Measurements from ENCODE around the gene HTRA2.
A peak's percentile ranks its signal among the peaks of the same experiment; 100 is the strongest.

Gene HTRA2

DNA sequence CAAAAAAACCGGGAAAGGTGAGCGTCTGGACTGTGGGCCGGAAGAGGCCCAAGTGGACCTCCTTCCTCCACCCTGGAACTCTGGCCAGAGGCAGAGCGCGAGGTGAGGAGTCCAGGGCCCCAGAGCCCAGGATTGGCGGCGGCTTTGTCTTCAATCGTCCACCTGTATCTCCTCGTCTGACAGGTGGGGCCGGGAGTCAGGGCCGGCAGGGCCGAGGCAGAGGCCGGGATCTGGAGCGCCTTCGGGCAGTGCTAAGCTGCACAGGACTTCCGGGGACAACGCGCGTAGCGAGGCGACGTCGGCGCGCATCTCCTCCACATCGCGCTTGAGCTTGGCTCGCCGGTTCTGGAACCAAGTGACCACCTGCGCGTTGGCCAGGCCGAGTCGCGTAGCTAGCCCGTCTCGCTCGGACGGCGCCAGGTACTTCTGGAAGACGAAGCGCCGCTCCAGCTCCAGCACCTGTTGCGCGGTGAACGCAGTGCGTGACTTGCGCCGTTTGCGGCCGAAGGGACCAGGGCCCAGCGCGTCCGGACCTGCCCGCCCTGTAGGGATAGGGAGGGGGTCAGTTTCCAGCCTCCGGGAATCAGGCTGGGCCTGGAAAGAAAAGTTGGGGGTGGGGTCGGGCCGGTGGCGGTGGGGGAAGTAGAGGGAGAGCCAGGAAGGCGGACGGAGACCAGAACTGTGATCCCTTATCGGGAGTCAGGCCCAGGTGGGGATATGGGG is 31.8 kb upstream of the HTRA2 start:
- TF ChIP-seq, protein P1, sequence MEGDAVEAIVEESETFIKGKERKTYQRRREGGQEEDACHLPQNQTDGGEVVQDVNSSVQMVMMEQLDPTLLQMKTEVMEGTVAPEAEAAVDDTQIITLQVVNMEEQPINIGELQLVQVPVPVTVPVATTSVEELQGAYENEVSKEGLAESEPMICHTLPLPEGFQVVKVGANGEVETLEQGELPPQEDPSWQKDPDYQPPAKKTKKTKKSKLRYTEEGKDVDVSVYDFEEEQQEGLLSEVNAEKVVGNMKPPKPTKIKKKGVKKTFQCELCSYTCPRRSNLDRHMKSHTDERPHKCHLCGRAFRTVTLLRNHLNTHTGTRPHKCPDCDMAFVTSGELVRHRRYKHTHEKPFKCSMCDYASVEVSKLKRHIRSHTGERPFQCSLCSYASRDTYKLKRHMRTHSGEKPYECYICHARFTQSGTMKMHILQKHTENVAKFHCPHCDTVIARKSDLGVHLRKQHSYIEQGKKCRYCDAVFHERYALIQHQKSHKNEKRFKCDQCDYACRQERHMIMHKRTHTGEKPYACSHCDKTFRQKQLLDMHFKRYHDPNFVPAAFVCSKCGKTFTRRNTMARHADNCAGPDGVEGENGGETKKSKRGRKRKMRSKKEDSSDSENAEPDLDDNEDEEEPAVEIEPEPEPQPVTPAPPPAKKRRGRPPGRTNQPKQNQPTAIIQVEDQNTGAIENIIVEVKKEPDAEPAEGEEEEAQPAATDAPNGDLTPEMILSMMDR (IDR thresholded peaks at IDR 0.05; ENCODE audit: low read depth, low read length): no peak
- DNase-seq (ENCODE audit: low read depth in 2 of 2): peak in 1 of 2 donors; percentile 14
- peak overlapping the region; percentile 35 to 39 for H3K4me3 ChIP-seq (replicated peaks in 1 of 2; ENCODE audit: low read depth in 2 of 2, low read length in 2 of 2)

DNA sequence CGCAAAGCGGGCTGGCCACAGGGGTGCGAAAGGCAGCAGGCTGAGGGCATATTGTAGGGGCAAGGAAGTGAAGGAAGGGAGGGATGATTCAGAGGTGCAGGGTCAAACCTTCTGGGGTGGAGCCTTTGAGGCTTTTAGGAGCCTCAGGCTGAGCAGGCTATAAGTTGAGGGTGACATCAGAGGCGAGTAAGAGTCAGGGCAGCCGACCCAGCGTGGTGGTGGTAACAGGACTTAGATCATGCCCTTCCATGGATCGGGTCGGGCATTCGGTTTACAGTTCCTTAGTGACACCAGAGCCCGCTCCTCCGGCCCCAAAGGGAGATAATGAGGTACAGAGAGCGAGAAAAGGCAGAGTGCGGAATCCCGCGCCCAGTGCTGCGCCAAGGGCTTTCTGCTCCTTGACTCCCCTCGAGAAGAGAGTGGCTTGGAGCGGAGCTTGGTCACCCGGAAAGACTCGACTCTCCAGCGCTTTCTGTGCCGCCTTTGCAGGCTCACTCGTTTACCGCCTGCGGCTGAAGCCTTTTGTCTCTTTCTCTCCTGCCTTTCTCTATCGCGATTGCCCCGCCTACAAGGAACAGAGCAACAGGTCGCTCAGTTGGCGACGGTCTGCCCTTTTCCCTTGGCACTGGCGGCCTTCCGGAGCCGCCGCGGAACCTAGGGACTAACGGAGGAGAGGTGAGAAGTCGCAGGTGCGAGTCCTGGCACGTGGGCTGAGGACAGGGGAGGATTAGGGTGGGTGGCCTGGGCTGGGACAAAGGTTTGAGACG is 31.1 kb upstream of the HTRA2 start:
- H3K4me3 ChIP-seq (replicated peaks in 1 of 2; ENCODE audit: low read depth in 2 of 2, low read length in 2 of 2): peak overlapping the region; percentile 35 to 39
- peak in 1 of 2 donors; percentile 43 for DNase-seq (ENCODE audit: low read depth in 2 of 2)
- TF ChIP-seq, protein P1 (IDR thresholded peaks at IDR 0.05; ENCODE audit: low read depth, low read length): no peak

DNA sequence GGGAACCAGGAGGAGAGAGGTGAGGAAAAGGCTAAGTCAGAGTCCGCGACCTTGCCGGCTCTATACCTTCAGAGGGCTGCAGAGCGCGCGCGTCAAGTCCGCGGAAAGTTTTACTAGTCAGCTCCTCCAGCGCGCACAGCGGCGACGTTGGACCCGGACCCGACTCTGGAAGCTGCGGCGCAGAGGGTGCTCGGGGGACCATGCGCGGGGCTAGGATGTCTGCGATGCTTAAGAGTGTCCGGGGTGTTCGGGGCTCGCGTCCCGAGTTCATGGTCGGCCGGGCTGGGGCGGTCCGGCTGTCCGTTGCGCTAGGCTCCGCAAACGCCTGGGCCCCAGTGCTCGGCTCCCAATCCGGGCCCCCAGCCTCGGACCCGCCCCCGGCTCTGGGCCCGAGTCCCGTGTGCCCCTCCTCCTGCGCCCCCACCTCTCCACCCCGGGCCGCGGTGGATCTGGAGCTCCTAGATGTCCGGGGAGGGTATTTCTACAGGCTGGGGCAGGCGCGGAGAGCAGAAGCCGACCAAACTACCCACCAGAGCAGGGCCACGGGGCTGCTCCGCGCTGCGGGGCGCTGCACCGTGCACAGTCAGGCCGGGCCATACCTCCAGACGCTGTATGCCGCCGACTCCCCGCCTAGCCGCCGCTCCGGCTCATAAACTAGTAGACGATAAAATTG is 30.3 kb upstream of the HTRA2 start, which contains the start of gene LBX2:
TSS of gene LBX2 (minus strand) at position 337 of the 673 bp plus-strand sequence. CDS start at position 271, 66 bp downstream.
- H3K4me3 ChIP-seq (replicated peaks in 1 of 2; ENCODE audit: low read depth in 2 of 2, low read length in 2 of 2): peak within 1 kb of the TSS; percentile 35 to 39
- peak; percentile 33 to 35 for DNase-seq (ENCODE audit: low read depth in 2 of 2)
- TF ChIP-seq, protein P1 (IDR thresholded peaks at IDR 0.05; ENCODE audit: low read depth, low read length): no peak

DNA sequence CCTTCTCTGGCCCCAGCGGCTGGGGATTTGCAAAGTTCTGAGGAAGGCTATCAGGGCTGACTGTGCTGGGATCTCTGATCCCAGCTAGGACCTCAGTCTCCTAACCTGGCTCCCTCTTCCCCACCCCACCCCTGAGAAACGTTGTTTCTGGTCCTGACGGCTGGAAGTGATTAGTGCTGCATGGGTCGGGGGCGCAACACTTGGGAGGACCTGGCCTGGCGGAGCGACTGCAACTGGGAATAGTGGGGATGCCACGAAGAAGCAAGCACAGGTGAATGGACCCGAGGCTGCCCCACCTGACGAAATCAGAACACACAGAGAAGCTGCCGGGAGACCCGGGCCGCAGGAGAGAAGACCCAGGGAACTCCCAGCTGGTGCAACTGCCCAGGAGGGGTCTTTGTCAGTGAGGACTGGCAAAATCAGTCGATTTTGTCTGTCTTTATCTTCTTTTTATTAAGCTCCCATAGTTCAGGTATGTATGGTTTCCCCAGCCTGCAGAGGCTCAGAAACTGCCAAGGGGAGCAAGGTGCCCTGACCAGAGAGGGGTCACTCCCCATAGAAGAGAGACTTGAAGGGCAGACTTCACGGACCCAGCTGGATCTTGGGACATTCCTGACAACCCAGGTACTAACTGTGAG is 29.7 kb upstream of the HTRA2 start:
- no peak overlapping the region for H3K4me3 ChIP-seq (replicated peaks in 1 of 2; ENCODE audit: low read depth in 2 of 2, low read length in 2 of 2)
- no peak for DNase-seq (ENCODE audit: low read depth in 2 of 2)
- TF ChIP-seq, protein P1 (IDR thresholded peaks at IDR 0.05; ENCODE audit: low read depth, low read length): no peak

DNA sequence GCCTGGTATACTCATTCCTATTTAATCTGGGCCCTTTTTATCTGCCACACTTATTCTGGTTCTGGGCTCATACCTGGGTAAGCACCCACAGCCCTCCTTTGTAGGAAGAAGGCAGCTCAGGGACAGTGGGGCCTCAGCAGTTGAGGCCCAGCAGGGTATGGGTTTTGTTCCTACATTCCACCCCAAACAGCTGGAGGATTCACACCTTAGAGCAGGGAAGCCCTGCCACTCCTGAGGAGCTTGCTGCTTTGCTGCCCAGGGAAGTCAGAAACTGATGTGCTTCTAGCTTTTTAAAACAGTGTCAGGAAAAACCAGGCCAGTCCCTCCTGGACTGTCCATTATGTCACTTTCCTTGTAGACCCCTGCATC is 29.2 kb upstream of the HTRA2 start:
- H3K4me3 ChIP-seq (replicated peaks in 1 of 2; ENCODE audit: low read depth in 2 of 2, low read length in 2 of 2): no peak overlapping the region
- no peak for DNase-seq (ENCODE audit: low read depth in 2 of 2)
- TF ChIP-seq, protein P1 (IDR thresholded peaks at IDR 0.05; ENCODE audit: low read depth, low read length): no peak

DNA sequence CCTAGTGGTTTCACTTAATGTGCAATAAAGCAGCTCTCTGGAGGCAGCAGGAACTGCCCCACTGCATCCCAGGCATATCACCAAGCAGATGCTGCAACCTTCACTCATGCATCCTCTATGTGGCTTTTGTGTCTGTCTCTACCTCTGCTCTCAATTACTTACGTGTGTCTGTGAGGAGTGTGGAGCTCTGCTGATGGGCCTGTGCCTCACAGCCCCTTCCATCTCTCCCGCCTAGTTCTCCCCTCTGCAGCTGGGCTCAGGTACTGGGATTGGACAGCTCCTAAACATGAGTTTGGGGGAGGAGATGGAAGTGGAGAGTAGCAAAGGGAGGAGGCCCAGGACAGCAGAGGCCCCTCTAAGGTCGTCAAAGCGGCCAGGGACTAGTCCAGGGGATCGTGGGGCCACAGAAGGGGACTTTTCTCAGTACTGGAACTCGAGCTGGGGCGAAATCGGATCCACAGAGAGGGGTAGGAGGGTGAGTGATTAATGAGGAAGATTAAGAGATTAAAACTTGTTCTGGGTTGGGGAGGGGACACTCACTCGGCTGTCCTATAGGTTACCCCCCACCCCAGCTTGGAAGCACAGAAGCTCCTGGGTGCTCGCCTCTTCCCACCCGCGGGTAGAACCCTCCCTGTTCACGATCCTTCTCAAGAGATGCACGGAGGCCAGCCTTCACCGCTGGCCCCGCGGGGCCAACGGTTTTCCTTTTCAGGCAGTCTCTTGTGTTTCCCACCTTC is 28.2 kb upstream of the HTRA2 start:
- H3K4me3 ChIP-seq (replicated peaks in 1 of 2; ENCODE audit: low read depth in 2 of 2, low read length in 2 of 2): peak overlapping the region in 1 of 2 donors; percentile 69
- no peak for DNase-seq (ENCODE audit: low read depth in 2 of 2)
- TF ChIP-seq, protein P1 (IDR thresholded peaks at IDR 0.05; ENCODE audit: low read depth, low read length): no peak

All from cardiac fibroblast (primary cell).